ENCODE measurements around the gene FGF1. TPM values are rescaled to one million over a fixed set of nuclear protein-coding genes. Genes with fewer than 3 reads are reported as not detected.

The FGF1 gene
- 2.3 and 3.1 TPM in 2 replicates for total RNA-seq (2014; rRNA removed; shearing (Covaris generic))

GRCh38 chr5:142685418-142686209, at the start of gene FGF1:
FGF1 (minus strand) TSS chr5:142686090; CDS start chr5:142614127, 71,963 bp downstream.

Other genes with a start within 250 kb of the FGF1 start
- gene ARHGAP26, start 84.3 kb upstream of the FGF1 start, total RNA-seq (2014; rRNA removed; shearing (Covaris generic)) = 17.6 and 21.6 TPM in 2 replicates